ENCODE results near the gene NAPSA. TPM values are rescaled to one million over a fixed set of nuclear protein-coding genes. Genes with fewer than 3 reads are reported as not detected.

NAPSA gene
- total and polyA plus RNA-seq, 9 of the 15 experiments (the other 6 are each of a cell fraction or from before 2014, with no cell fraction given): 0.25 to 1.9 (median 0.69) TPM

GRCh38 chr19:50358483-50359327 lies 6.7 kb downstream of the NAPSA start (continued):
- TF ChIP-seq TRIM25 (IDR thresholded peaks at IDR 0.05; ENCODE audit: borderline replicate concordance) (no peak), CAMTA2 (CRISPR knock-in tag; conservative IDR thresholded peaks at IDR 0.05) (no peak), JUN (IDR thresholded peaks at IDR 0.05; ENCODE audit: borderline replicate concordance, low read depth, low read length) (peak; percentile 94), JUN (CRISPR knock-in tag; IDR thresholded peaks at IDR 0.05; ENCODE audit: borderline replicate concordance) (peak; percentile 97), TBL1XR1 (IDR thresholded peaks at IDR 0.05; ENCODE audit: low read length in 2 of 2) (peak in 1 of 2 experiments; percentile 99; a peak in 2 of 4 replicates), PHB (CRISPR knock-in tag; IDR thresholded peaks at IDR 0.05) (no peak), JUNB (CRISPR knock-in tag; conservative IDR thresholded peaks at IDR 0.05) (peak; percentile 99), SMARCA5 (IDR thresholded peaks at IDR 0.05) (no peak), PCBP2 (IDR thresholded peaks at IDR 0.05; ENCODE audit: low read depth, low read length, poor library complexity, severe bottlenecking) (no peak), ATF3 (IDR thresholded peaks at IDR 0.05) (peak; percentile 100), ATF3 (CRISPR knock-in tag; conservative IDR thresholded peaks at IDR 0.05) (peak; percentile 83), ZNF639 (CRISPR knock-in tag; conservative IDR thresholded peaks at IDR 0.05 in 1 of 2, IDR thresholded peaks at IDR 0.05 in 1 of 2) (no peak; a peak in 2 of 4 replicates), KAT8 (IDR thresholded peaks at IDR 0.05; ENCODE audit: low read depth) (peak; percentile 70; the same call in 1 of the 2 replicates), SNIP1 (IDR thresholded peaks at IDR 0.05; ENCODE audit: low read depth) (peak; percentile 50; the same call in 1 of the 2 replicates), RBM22 (IDR thresholded peaks at IDR 0.05; ENCODE audit: low read depth, low read length, poor library complexity, severe bottlenecking) (peak; percentile 33), ARID1B (IDR thresholded peaks at IDR 0.05) (0 out of 2 replicates have a peak, but pooled peaks have one; percentile 37), TBP (optimal IDR thresholded peaks at IDR 0.05; ENCODE audit: low read depth, low read length) (peak; percentile 34), GTF2E2 (tag; IDR thresholded peaks at IDR 0.05) (0 out of 2 replicates have a peak, but pooled peaks have one; percentile 7), RBM34 (IDR thresholded peaks at IDR 0.05; ENCODE audit: borderline replicate concordance, insufficient read depth, low read length) (no peak), CTCFL (IDR thresholded peaks at IDR 0.05; ENCODE audit: borderline replicate concordance, insufficient read depth, low read depth, low read length, poor library complexity, severe bottlenecking) (no peak), CBFA2T2 (conservative IDR thresholded peaks at IDR 0.05) (no peak)

Measured in K562 (cell line).